ENCODE data around the gene PHF12.

Gene PHF12

GRCh38 chr17:28954886-28955285, 3.6 kb upstream of the PHF12 start:
- TF ChIP-seq CTCF (conservative IDR thresholded peaks at IDR 0.05), result no peak
- H3K27ac ChIP-seq, result no peak overlapping the region

- peak overlapping the region; percentile 100 for H3K27ac ChIP-seq
- TF ChIP-seq CTCF (conservative IDR thresholded peaks at IDR 0.05), result peak; percentile 91
Measured at GRCh38 chr17:28953444-28954118, 2.3 kb upstream of the PHF12 start.

- TF ChIP-seq CTCF (conservative IDR thresholded peaks at IDR 0.05), result no peak
Measured at GRCh38 chr17:28951991-28952975, 965 bp upstream of the PHF12 start.

GRCh38 chr17:28950752-28951427, 428 bp downstream of the PHF12 start:
- peak overlapping the region; percentile 100 for H3K27ac ChIP-seq
- TF ChIP-seq CTCF (conservative IDR thresholded peaks at IDR 0.05), result no peak

More at GRCh38 chr17:28951991-28952975, 965 bp upstream of the PHF12 start:
- H3K27ac ChIP-seq, result peak overlapping the region; percentile 100

GRCh38 chr17:28950017-28950751, 1.1 kb downstream of the PHF12 start:
- H3K27ac ChIP-seq, result peak overlapping the region; percentile 100
- TF ChIP-seq CTCF (conservative IDR thresholded peaks at IDR 0.05), result no peak

- TF ChIP-seq CTCF (conservative IDR thresholded peaks at IDR 0.05), result no peak; the same call in 1 of the 2 replicates
- H3K27ac ChIP-seq, result peak overlapping the region; percentile 100
Measured at GRCh38 chr17:28949185-28950016, 1.9 kb downstream of the PHF12 start.

All from VCaP (cell line).